Loucy (cell line): ENCODE data around the gene NLRP6.

Experiments
- CTCF ChIP-seq: fragments of 200-600 bp; sonication (generic); conservative IDR thresholded peaks from 2 replicates; pipeline ENCODE4 v1.5.1; 2014; ENCODE audit warnings: mild to moderate bottlenecking, antibody characterized with exemption, low read length
- EZH2phosphoT487 ChIP-seq: fragments of 200-600 bp; IDR thresholded peaks from 2 replicates; pipeline ENCODE4 v1.6.1; 2018; ENCODE audit warnings: antibody characterized with exemption, mild to moderate bottlenecking, moderate library complexity, borderline replicate concordance

DNA sequence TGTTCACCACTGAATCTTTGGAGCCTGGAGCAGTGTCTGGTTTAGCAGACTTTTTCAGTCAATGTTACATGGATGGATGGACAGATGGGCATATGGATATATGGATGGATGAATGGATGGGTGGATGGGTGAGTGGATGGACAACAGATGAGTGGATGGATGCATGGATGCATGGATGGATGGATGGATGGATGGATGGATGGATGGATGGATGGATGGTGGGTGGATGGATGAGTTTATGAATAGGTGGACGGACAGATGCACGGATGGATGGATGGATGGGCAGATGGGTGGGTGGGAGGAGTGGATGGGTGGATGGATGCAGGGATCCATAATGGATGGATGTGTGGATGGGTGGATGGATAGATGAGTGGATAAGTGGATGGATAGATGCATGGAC is 22.4 kb upstream of the NLRP6 start:
- TF ChIP-seq CTCF = no peak
- no peak for TF ChIP-seq EZH2phosphoT487
